HepG2 (cell line): ENCODE data around the gene MUC13. TPM values are rescaled to one million over a fixed set of nuclear protein-coding genes. Genes with fewer than 3 reads are reported as not detected.

Source experiments
- ATAC-seq: fragments of 200-7000 bp; cut with Tn5 transposase; 3 replicates; pipeline ENCODE4 v1.9.1; 2020; ENCODE audit warnings: mild to moderate bottlenecking, moderate library complexity
- BruUV-seq: library from RNA; stranded (reverse); fragments of 400-500 nt; replicated peaks from 2 replicates; lab custom pipeline; 2021; lab: Mats Ljungman, UMichigan
- CTCF ChIA-PET: fragments of 300-600 bp; formaldehyde crosslinking; extraction: SDS; loops from one replicate; lab custom pipeline; 2021; ENCODE audit warnings: low total read pairs, inconsistent platforms, low intra/inter-chr PET ratio; lab: Yijun Ruan, JAX
- POLR2A ChIA-PET: fragments of 350-600 bp; sonication (Branson Sonifier 250); formaldehyde crosslinking; loops from one replicate; lab custom pipeline; 2020; ENCODE audit warnings: antibody characterized with exemption, inconsistent platforms; lab: Yijun Ruan, JAX
- DNase-seq: peaks from one replicate; pipeline ENCODE4 v3.0.0-alpha.2; 2015; ENCODE audit warnings: low spot score
- FAIRE-seq: peaks from 3 replicates; lab custom pipeline; 2011; peaks lifted over from hg19 to GRCh38; lab: Jason Lieb, UNC
- H2AFZ ChIP-seq: one replicate; pipeline ENCODE4 v1.6.1; 2011; ENCODE audit warnings: low read length, inconsistent platforms
- H3K27ac ChIP-seq: fragments of 300-600 bp; 3 replicates; pipeline ENCODE4 v1.8.0; 2011; ENCODE audit warnings: mixed run types, mild to moderate bottlenecking, mixed read lengths, low read length, inconsistent platforms; ENCODE audit not compliant: insufficient read depth; ENCODE audit errors: extremely low read length
- H3K27me3 ChIP-seq, 2 experiments: fragments of 200-600 bp in 1 of 2; 2 replicates in 1 of 2; 3 replicates in 1 of 2; pipeline versions ENCODE4 v1.6.0 to v1.8.0; 2011; ENCODE audit warnings: low read length in 2 of 2, mild to moderate bottlenecking in 2 of 2, moderate library complexity in 2 of 2, inconsistent platforms in 1 of 2; ENCODE audit not compliant: insufficient read depth in 2 of 2, control insufficient read depth in 1 of 2
- H3K36me3 ChIP-seq, 2 experiments: fragments of 200-600 bp in 1 of 2; replicated peaks in 1 of 2; 2 replicates in 1 of 2; 3 replicates in 1 of 2; pipeline versions ENCODE4 v1.5.1 to v1.8.0; 2011; ENCODE audit warnings: low read length in 2 of 2, inconsistent platforms in 1 of 2; ENCODE audit not compliant: insufficient read depth in 2 of 2, control insufficient read depth in 1 of 2
- H3K4me1 ChIP-seq: 2 replicates; pipeline ENCODE4 v1.5.1; 2012; ENCODE audit warnings: low read length, inconsistent platforms; ENCODE audit not compliant: insufficient read depth
- H3K4me2 ChIP-seq: 2 replicates; pipeline ENCODE4 v1.6.0; 2011; ENCODE audit warnings: low read depth, low read length, inconsistent platforms
- H3K4me3 ChIP-seq, 3 experiments: fragments of 200-600 bp in 1 of 3; sonication (generic), shearing (Covaris generic) in 1 of 3; replicated peaks in 1 of 3; 2 replicates each; pipeline ENCODE4 v1.5.1; 2011 to 2016; ENCODE audit warnings: low read length in 3 of 3, inconsistent platforms in 2 of 3, low read depth in 2 of 3, mild to moderate bottlenecking in 2 of 3, control low read depth in 1 of 3, mixed read lengths in 1 of 3; ENCODE audit not compliant: insufficient read depth in 1 of 3
- H3K79me2 ChIP-seq: one replicate; pipeline ENCODE4 v1.6.1; 2011; ENCODE audit warnings: low read length, inconsistent platforms; ENCODE audit not compliant: insufficient read depth
- H3K9ac ChIP-seq: 2 replicates; pipeline ENCODE4 v1.6.0; 2011; ENCODE audit warnings: mild to moderate bottlenecking, low read depth, low read length, inconsistent platforms; ENCODE audit not compliant: insufficient read depth
- H3K9me3 ChIP-seq: 2 replicates; pipeline ENCODE4 v1.5.1; 2012; ENCODE audit warnings: mild to moderate bottlenecking, low read length
- H4K20me1 ChIP-seq: 2 replicates; pipeline ENCODE4 v1.6.0; 2011; ENCODE audit warnings: inconsistent platforms, mild to moderate bottlenecking, low read length, moderate library complexity; ENCODE audit not compliant: insufficient read depth
- LCORL ChIP-seq, 2 experiments: fragments of 450-650 bp in 1 of 2; sonication (generic) in 1 of 2; formaldehyde crosslinking in 1 of 2; IDR thresholded peaks; 2 replicates each; pipeline versions ENCODE4 v1.5.0 to v1.6.1; 2017 to 2020; ENCODE audit warnings: antibody characterized with exemption in 1 of 2, missing genetic modification reagents in 1 of 2
- MAF1 ChIP-seq: sonication (generic); formaldehyde crosslinking; IDR thresholded peaks from 2 replicates; pipeline ENCODE4 v1.5.0; 2020; ENCODE audit warnings: missing genetic modification reagents, borderline replicate concordance
- NCOA5 ChIP-seq: sonication (generic); formaldehyde crosslinking; IDR thresholded peaks from 2 replicates; pipeline ENCODE4 v1.4.0; 2020; ENCODE audit warnings: missing genetic modification reagents
- NR1H2 ChIP-seq: sonication (generic); formaldehyde crosslinking; IDR thresholded peaks from 2 replicates; pipeline ENCODE4 v1.8.1; 2022; ENCODE audit warnings: low read depth, missing genetic modification reagents, borderline replicate concordance
- POLR2AphosphoS2 ChIP-seq: IDR thresholded peaks from 2 replicates; pipeline ENCODE4 v1.6.1; 2011; ENCODE audit warnings: low read depth, low read length, improper control_type of control experiment
- SMAD3 ChIP-seq: sonication (generic); formaldehyde crosslinking; IDR thresholded peaks from 2 replicates; pipeline ENCODE4 v1.4.0; 2020; ENCODE audit warnings: missing genetic modification reagents
- SPEN ChIP-seq: sonication (generic); formaldehyde crosslinking; IDR thresholded peaks from 2 replicates; pipeline ENCODE4 v1.5.1; 2020; ENCODE audit warnings: low read depth, mild to moderate bottlenecking, missing genetic modification reagents
- SRSF4 ChIP-seq: fragments of 200-400 bp; formaldehyde crosslinking; IDR thresholded peaks from one replicate; pipeline ENCODE4 v1.6.1; 2018; ENCODE audit warnings: mild to moderate bottlenecking, low read depth, low read length, moderate library complexity; ENCODE audit not compliant: poor library complexity, severe bottlenecking
- SRY ChIP-seq: sonication (generic); formaldehyde crosslinking; IDR thresholded peaks from 2 replicates; pipeline ENCODE4 v1.8.0; 2022; ENCODE audit warnings: mild to moderate bottlenecking, missing genetic modification reagents
- TERF1 ChIP-seq: sonication (generic); formaldehyde crosslinking; IDR thresholded peaks from 2 replicates; pipeline ENCODE4 v1.8.0; 2022; ENCODE audit warnings: mild to moderate bottlenecking, missing genetic modification reagents, moderate library complexity
- ZBTB3 ChIP-seq: sonication (generic); formaldehyde crosslinking; IDR thresholded peaks from 2 replicates; pipeline ENCODE4 v1.4.0; 2020; ENCODE audit warnings: low read depth, mild to moderate bottlenecking, moderate library complexity, missing genetic modification reagents, borderline replicate concordance
- ZFP41 ChIP-seq: sonication (generic); formaldehyde crosslinking; IDR thresholded peaks from 2 replicates; pipeline ENCODE4 v1.4.0; 2020; ENCODE audit warnings: mild to moderate bottlenecking, missing genetic modification reagents, borderline replicate concordance
- ZNF234 ChIP-seq: sonication (generic); formaldehyde crosslinking; conservative IDR thresholded peaks from 2 replicates; pipeline ENCODE4 v1.5.1; 2020; ENCODE audit warnings: mild to moderate bottlenecking, missing genetic modification reagents
- ZNF251 ChIP-seq: sonication (generic); formaldehyde crosslinking; IDR thresholded peaks from 2 replicates; pipeline ENCODE4 v1.9.0; 2021; ENCODE audit warnings: mild to moderate bottlenecking, missing genetic modification reagents
- ZNF350 ChIP-seq: sonication (generic); formaldehyde crosslinking; IDR thresholded peaks from 2 replicates; pipeline ENCODE4 v1.4.0; 2020; ENCODE audit warnings: mild to moderate bottlenecking, low read depth, missing genetic modification reagents, borderline replicate concordance
- ZNF670 ChIP-seq: sonication (generic); formaldehyde crosslinking; IDR thresholded peaks from 2 replicates; pipeline ENCODE4 v1.8.0; 2022; ENCODE audit warnings: mild to moderate bottlenecking, missing genetic modification reagents, borderline replicate concordance
- ZNF709 ChIP-seq: sonication (generic); formaldehyde crosslinking; IDR thresholded peaks from 2 replicates; pipeline ENCODE4 v1.5.0; 2020; ENCODE audit warnings: mild to moderate bottlenecking, missing genetic modification reagents
- ZNF713 ChIP-seq: sonication (generic); formaldehyde crosslinking; IDR thresholded peaks from 2 replicates; pipeline ENCODE4 v1.4.0; 2020; ENCODE audit warnings: mild to moderate bottlenecking, missing genetic modification reagents
- ZNF773 ChIP-seq: sonication (generic); formaldehyde crosslinking; IDR thresholded peaks from 2 replicates; pipeline ENCODE4 v1.4.0; 2020; ENCODE audit warnings: missing genetic modification reagents, borderline replicate concordance
- ZNF792 ChIP-seq: IDR thresholded peaks from 2 replicates; pipeline ENCODE4 v1.6.1; 2016
- ZNF879 ChIP-seq: sonication (generic); formaldehyde crosslinking; IDR thresholded peaks from 2 replicates; pipeline ENCODE4 v1.8.1; 2023; ENCODE audit warnings: missing genetic modification reagents
- WGBS: methylation state at CpG from one replicate; pipeline ENCODE4 v1.1.6; 2017; ENCODE audit warnings: low lambda C conversion rate; 5-methylcytosine and 5-hydroxymethylcytosine counted together
- in situ Hi-C: cut with HindIII; loops from 2 replicates; pipeline ENCODE4 v1.10.0; 2017; ENCODE audit warnings: low pct_unique_long_range_greater_than_20kb; ENCODE audit not compliant: extremely low pct_ligation_motif_present
- intact Hi-C: fragments of 100-400 bp; cut with micrococcal nuclease; formaldehyde crosslinking; loops from one replicate; pipeline ENCODE4 v1.10.0; 2022; ENCODE audit not compliant: unreplicated experiment
- polyA plus RNA-seq, 8 experiments: library from polyadenylated mRNA; depleted of rRNA in 3 of 8; stranded (reverse) in 7 of 8; unstranded in 1 of 8; fragments of >200 nt; fragmentation: Illumina TruSeq in 4 of 8; extraction: Trizol in 4 of 8; gene quantifications; 2 replicates each; pipeline versions ENCODE4 v1.2.1 to v1.2.3, GENCODE V29; 2011 to 2016; ENCODE audit warnings: low read depth in 4 of 8, missing spikeins in 1 of 8, mixed read lengths in 1 of 8; ENCODE audit not compliant: insufficient read depth in 1 of 8
- total RNA-seq, 5 experiments: library from RNA; depleted of rRNA; stranded (reverse); fragments of >200 nt; fragmentation: Illumina TruSeq; extraction: Trizol; gene quantifications; 2 replicates each; pipeline ENCODE4 v1.2.3, GENCODE V29; 2016; ENCODE audit warnings: low read depth in 1 of 5
- TF ChIP-seq, protein P1 (sequence below): sonication (generic); formaldehyde crosslinking; IDR thresholded peaks from 2 replicates; pipeline ENCODE4 v1.4.0; 2020; ENCODE audit warnings: missing genetic modification reagents, low read depth, mild to moderate bottlenecking, borderline replicate concordance

Gene MUC13
- total and polyA plus RNA-seq, 2 of the 13 experiments (the other 11 are each of a cell fraction or from before 2014, with no cell fraction given): 0.04 to 1.2 TPM

DNA sequence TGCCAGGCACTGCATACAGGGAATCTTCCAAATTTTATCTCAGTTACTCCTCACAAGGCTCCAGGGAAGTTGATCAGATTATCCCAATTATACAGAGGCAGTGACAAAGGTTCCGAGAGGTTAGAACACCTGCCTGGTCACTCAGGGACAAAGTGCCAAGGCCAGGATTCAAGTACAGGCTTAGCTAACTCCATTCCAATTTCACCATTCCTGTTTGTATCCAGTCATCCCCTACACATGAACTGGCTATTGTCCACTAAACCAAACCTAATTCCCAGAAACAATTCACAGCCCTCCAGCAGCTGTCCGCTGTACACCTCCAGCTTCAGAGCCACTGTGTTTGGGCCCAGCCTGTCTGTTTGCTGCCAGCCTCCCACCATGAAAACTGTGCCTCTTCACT, 16.0 kb downstream of the MUC13 start (continued):
- TF ChIP-seq TERF1 (CRISPR knock-in tag) (no peak), SRSF4 (no peak), SPEN (CRISPR knock-in tag) (no peak), ZFP41 (CRISPR knock-in tag) (no peak), SMAD3 (CRISPR knock-in tag) (no peak), ZNF879 (no peak)

DNA sequence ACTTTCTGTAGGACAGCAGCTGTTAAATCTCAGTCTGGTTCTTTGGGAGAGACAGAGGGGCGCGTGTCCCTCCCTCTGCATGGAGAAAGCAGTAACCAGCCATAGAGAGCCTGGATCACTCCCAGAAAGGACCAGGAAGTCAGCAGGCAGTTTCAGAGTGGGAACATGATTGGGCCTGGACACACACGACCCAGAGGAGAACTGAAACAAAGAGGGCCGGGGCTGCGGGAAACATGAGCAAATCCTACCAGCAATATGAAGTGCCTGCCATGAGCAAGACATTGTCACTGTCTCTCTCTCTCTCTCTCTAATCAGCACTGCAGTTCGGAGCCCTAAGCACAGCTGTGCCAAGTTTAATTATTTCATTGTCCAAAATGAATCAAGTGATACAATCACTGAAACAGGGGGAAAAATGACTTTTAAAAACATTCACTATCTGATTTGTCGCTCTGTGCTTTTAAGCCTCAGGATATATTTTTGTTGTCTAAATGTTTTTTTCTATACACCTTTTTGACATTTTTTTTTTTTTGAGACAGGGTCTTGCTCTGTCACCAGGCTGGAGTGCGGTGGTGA, 17.6 kb downstream of the MUC13 start:
- CTCF ChIA-PET: no interaction called here
- H3K4me3 ChIP-seq: no peak overlapping the region
- no peak overlapping the region for H3K9ac ChIP-seq
- H4K20me1 ChIP-seq: no peaks in the 10 kb centered on the region
- H3K9me3 ChIP-seq: no peaks in the 10 kb centered on the region
- no peak overlapping the region for H2AFZ ChIP-seq
- in situ Hi-C loops (no loop called here), intact Hi-C loops (no loop called here)
- H3K4me1 ChIP-seq: peaks cover 9% of the 10 kb centered on the region
- H3K27me3 ChIP-seq: peaks cover 0 to 7% of the 10 kb centered on the region in 2 experiments; a peak in 1 of 5 replicates
- 67% methylated on average over 8 of the region's 8 CpGs for WGBS
- POLR2A ChIA-PET: no interaction called here
- BruUV-seq: no TSS peak
- H3K27ac ChIP-seq: no peak overlapping the region
- ATAC-seq: no peak
- no peaks in the 10 kb centered on the region for H3K36me3 ChIP-seq
- no peak for FAIRE-seq
- DNase-seq: no peak
- H3K79me2 ChIP-seq: no peaks in the 10 kb centered on the region
- no peak overlapping the region for H3K4me2 ChIP-seq
- TF ChIP-seq ZNF350: no peak
- TF ChIP-seq NR1H2 (CRISPR knock-in tag): no peak
- TF ChIP-seq LCORL (IDR thresholded peaks at IDR 0.05): no peak
- TF ChIP-seq LCORL (CRISPR knock-in tag; IDR thresholded peaks at IDR 0.05): no peak
- no peak for TF ChIP-seq POLR2AphosphoS2
- no peak for TF ChIP-seq ZNF234 (CRISPR knock-in tag)
- TF ChIP-seq NCOA5 (CRISPR knock-in tag): no peak
- no peak for TF ChIP-seq ZNF773 (CRISPR knock-in tag)
- no peak for TF ChIP-seq ZNF709 (CRISPR knock-in tag)
- TF ChIP-seq ZNF792 (CRISPR knock-in tag): no peak
- TF ChIP-seq MAF1: no peak
- no peak for TF ChIP-seq ZNF713 (CRISPR knock-in tag)
- no peak for TF ChIP-seq ZNF251
- no peak for TF ChIP-seq SRY (CRISPR knock-in tag)
- TF ChIP-seq ZNF670 (CRISPR knock-in tag): no peak
- TF ChIP-seq ZBTB3 (CRISPR knock-in tag): no peak
- TF ChIP-seq, protein P1, sequence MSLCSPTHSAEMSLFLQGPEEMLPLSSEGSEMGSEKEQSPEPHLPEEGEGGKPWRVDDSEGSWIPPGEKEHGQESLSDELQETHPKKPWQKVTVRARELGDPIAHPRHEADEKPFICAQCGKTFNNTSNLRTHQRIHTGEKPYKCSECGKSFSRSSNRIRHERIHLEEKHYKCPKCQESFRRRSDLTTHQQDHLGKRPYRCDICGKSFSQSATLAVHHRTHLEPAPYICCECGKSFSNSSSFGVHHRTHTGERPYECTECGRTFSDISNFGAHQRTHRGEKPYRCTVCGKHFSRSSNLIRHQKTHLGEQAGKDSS: no peak
